ENCODE measurements around the gene CDC42BPA. TPM values are rescaled to one million over a fixed set of nuclear protein-coding genes. Genes with fewer than 3 reads are reported as not detected.

CDC42BPA gene
- total and polyA plus RNA-seq, 2 experiments from 2014 or later, result 28.6 to 39.1 TPM

DNA sequence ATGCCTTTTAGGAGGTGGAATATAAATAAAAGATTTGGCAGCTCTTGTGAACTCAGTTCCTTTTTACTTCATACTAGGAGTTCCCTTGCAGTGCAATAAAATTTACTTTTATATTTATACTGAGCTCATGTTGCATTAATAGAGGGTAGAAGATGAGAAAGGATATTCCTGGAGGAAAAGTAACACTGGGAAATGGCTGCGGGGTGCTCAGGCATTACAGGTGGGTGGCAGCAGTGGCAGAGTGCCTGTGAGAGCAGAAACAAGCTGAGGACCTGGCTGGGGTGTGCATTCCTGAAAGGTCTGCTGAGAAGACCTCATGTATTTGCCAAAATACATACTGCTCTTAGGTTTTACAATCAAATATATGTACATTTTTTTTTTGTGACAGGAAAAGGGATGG, 251.3 kb downstream of the CDC42BPA start:
- Histone ChIP-seq H2AFZ (no peak overlapping the region), H3K4me3 (no peak overlapping the region), H3F3A (ENCODE audit: insufficient read depth) (no peaks in the 10 kb centered on the region; the same call in 1 of the 2 replicates), H3K9me3 (ENCODE audit: low read depth) (no peaks in the 10 kb centered on the region), H4K20me1 (ENCODE audit: insufficient read depth) (no peaks in the 10 kb centered on the region), H3K36me3 (ENCODE audit: low read depth) (peaks cover 35% of the 10 kb centered on the region), H3K27me3 (replicated peaks; ENCODE audit: insufficient read depth) (no peaks in the 10 kb centered on the region), H3K4me2 (ENCODE audit: unreplicated experiment) (no peak overlapping the region), H3K27ac (no peak overlapping the region), H3K9me2 (ENCODE audit: insufficient read depth) (no peaks in the 10 kb centered on the region), H3K4me1 (ENCODE audit: insufficient read depth) (0 out of 2 replicates have a peak, but pooled peaks cover 5% of the 10 kb centered on the region), H3K79me2 (ENCODE audit: insufficient read depth) (no peaks in the 10 kb centered on the region), H3K9ac (no peak overlapping the region)
- 100% methylated on average over 1 of the region's 1 CpG for WGBS, 2 experiments (ENCODE audit: low coverage in 1 of 2, low lambda C conversion rate in 2 of 2, missing lambda C conversion rate in 2 of 2)
- no peak for DNase-seq
- in situ Hi-C loops (cut with MboI), result no loop called here
- no peak for TF ChIP-seq EZH2 (IDR thresholded peaks at IDR 0.05; ENCODE audit: insufficient read depth, poor library complexity, severe bottlenecking)
- no peak for TF ChIP-seq EZH2phosphoT487 (IDR thresholded peaks at IDR 0.05; ENCODE audit: insufficient read depth, low read depth)

DNA sequence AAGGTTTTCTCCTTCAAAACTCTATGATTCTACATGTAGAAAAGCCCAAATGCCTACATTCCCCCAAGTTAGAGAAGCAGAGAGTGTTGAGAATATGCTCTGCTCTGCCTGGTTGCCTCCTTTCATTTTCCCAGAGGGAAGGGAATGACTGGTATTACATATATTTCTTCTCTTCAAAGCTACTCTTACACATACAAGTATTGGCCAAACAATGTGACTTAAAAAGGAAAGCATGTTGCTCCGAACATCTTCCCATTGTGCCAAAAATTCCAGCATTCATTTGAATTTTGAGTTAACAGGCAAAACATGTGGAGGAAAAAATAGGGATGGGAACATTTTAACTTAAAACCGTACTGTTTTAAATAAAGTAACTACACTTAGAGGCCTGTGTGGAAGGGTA, 253.0 kb downstream of the CDC42BPA start:
- Histone ChIP-seq H3F3A (ENCODE audit: insufficient read depth) (no peaks in the 10 kb centered on the region; the same call in 1 of the 2 replicates), H2AFZ (no peak overlapping the region), H3K9me3 (ENCODE audit: low read depth) (no peaks in the 10 kb centered on the region), H3K4me1 (ENCODE audit: insufficient read depth) (0 out of 2 replicates have a peak, but pooled peaks cover 5% of the 10 kb centered on the region), H3K9me2 (ENCODE audit: insufficient read depth) (no peaks in the 10 kb centered on the region), H3K4me3 (no peak overlapping the region), H3K27me3 (replicated peaks; ENCODE audit: insufficient read depth) (no peaks in the 10 kb centered on the region), H3K4me2 (ENCODE audit: unreplicated experiment) (no peak overlapping the region), H3K27ac (no peak overlapping the region), H3K79me2 (ENCODE audit: insufficient read depth) (no peaks in the 10 kb centered on the region), H3K9ac (no peak overlapping the region), H3K36me3 (ENCODE audit: low read depth) (peaks cover 32% of the 10 kb centered on the region), H4K20me1 (ENCODE audit: insufficient read depth) (no peaks in the 10 kb centered on the region)
- in situ Hi-C loops (cut with MboI), result no loop called here
- 76 to 80% methylated on average over 2 of the region's 2 CpGs for WGBS, 2 experiments (ENCODE audit: low coverage in 1 of 2, low lambda C conversion rate in 2 of 2, missing lambda C conversion rate in 2 of 2)
- no peak for TF ChIP-seq EZH2phosphoT487 (IDR thresholded peaks at IDR 0.05; ENCODE audit: insufficient read depth, low read depth)
- no peak for TF ChIP-seq EZH2 (IDR thresholded peaks at IDR 0.05; ENCODE audit: insufficient read depth, poor library complexity, severe bottlenecking)
- DNase-seq, result no peak

DNA sequence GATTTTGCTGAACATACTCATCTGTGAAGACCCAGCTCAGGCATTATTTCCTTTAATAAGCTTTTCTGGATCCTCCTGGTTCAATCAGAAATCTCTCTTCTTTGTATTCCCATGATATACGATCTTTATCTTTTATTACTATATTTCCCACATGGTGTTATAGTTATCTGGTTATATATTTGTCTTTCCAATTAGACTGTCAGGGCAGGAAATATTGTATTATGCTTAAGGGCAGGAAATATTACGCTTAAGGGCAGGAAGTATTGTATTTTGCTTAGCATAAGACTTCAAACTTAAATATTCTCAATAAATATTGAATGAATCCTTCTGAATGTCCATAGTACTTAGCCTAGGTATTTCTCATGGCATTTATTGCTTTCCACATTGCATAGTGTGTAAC, 256.0 kb downstream of the CDC42BPA start:
- no peaks in the 10 kb centered on the region for H3K9me3 ChIP-seq (ENCODE audit: low read depth)
- no peak overlapping the region for H2AFZ ChIP-seq
- H3K4me1 ChIP-seq (ENCODE audit: insufficient read depth), result peaks cover 10% of the 10 kb centered on the region
- no peak overlapping the region for H3K4me3 ChIP-seq
- H4K20me1 ChIP-seq (ENCODE audit: insufficient read depth), result no peaks in the 10 kb centered on the region
- DNase-seq, result no peak
- 96 to 99% methylated on average over 2 of the region's 2 CpGs for WGBS, 2 experiments (ENCODE audit: low coverage in 1 of 2, low lambda C conversion rate in 2 of 2, missing lambda C conversion rate in 2 of 2)
- H3K36me3 ChIP-seq (ENCODE audit: low read depth), result peaks cover 19% of the 10 kb centered on the region
- H3K79me2 ChIP-seq (ENCODE audit: insufficient read depth), result no peaks in the 10 kb centered on the region
- H3K27ac ChIP-seq, result no peak overlapping the region
- TF ChIP-seq EZH2 (IDR thresholded peaks at IDR 0.05; ENCODE audit: insufficient read depth, poor library complexity, severe bottlenecking) (no peak), EZH2phosphoT487 (IDR thresholded peaks at IDR 0.05; ENCODE audit: insufficient read depth, low read depth) (no peak)
- H3K9me2 ChIP-seq (ENCODE audit: insufficient read depth), result no peaks in the 10 kb centered on the region
- H3K4me2 ChIP-seq (ENCODE audit: unreplicated experiment), result no peak overlapping the region
- in situ Hi-C loops (cut with MboI), result no loop called here
- H3F3A ChIP-seq (ENCODE audit: insufficient read depth), result peaks cover 10% of the 10 kb centered on the region; the same call in 1 of the 2 replicates
- H3K27me3 ChIP-seq (replicated peaks; ENCODE audit: insufficient read depth), result no peaks in the 10 kb centered on the region
- no peak overlapping the region for H3K9ac ChIP-seq

DNA sequence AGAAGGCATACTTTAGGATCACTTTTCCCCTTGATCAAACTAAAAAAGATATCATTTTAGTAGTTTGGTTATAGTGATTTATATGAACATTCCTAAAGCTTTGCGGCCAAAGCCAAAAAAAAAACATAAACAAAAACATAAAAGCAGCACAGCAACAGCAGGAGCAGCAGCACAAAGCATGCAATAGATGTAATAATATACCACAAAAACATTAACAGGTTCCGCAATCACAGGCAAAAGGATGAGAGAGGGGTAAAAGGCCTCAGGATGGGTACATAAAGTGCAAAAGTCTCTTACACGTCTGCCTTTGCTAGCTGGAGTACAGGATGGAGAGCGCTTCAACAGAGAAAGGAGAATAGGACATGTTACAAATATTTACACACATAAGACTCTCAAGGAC, 259.2 kb downstream of the CDC42BPA start:
- no peaks in the 10 kb centered on the region for H3K9me3 ChIP-seq (ENCODE audit: low read depth)
- DNase-seq, result no peak
- no peak overlapping the region for H2AFZ ChIP-seq
- no peak overlapping the region for H3K4me3 ChIP-seq
- H3K36me3 ChIP-seq (ENCODE audit: low read depth), result peaks cover 10% of the 10 kb centered on the region
- H3K9me2 ChIP-seq (ENCODE audit: insufficient read depth), result no peaks in the 10 kb centered on the region
- no peak overlapping the region for H3K9ac ChIP-seq
- no peaks in the 10 kb centered on the region for H3K27me3 ChIP-seq (replicated peaks; ENCODE audit: insufficient read depth)
- H3K4me1 ChIP-seq (ENCODE audit: insufficient read depth), result peaks cover 10% of the 10 kb centered on the region
- in situ Hi-C loops (cut with MboI), result no loop called here
- peak overlapping the region; percentile 31; the same call in 1 of the 2 replicates for H3K27ac ChIP-seq
- no peak overlapping the region for H3K4me2 ChIP-seq (ENCODE audit: unreplicated experiment)
- no peaks in the 10 kb centered on the region for H4K20me1 ChIP-seq (ENCODE audit: insufficient read depth)
- peaks cover 10% of the 10 kb centered on the region; the same call in 1 of the 2 replicates for H3F3A ChIP-seq (ENCODE audit: insufficient read depth)
- no peaks in the 10 kb centered on the region for H3K79me2 ChIP-seq (ENCODE audit: insufficient read depth)
- WGBS, 2 experiments (ENCODE audit: low coverage in 1 of 2, low lambda C conversion rate in 2 of 2, missing lambda C conversion rate in 2 of 2), result 98 to 99% methylated on average over 4 of the region's 4 CpGs
- TF ChIP-seq EZH2phosphoT487 (IDR thresholded peaks at IDR 0.05; ENCODE audit: insufficient read depth, low read depth) (no peak), EZH2 (IDR thresholded peaks at IDR 0.05; ENCODE audit: insufficient read depth, poor library complexity, severe bottlenecking) (no peak)

All from GM23248 (cell line).